AG04450 (cell line): ENCODE results near the gene ITIH5. TPM values are rescaled to one million over a fixed set of nuclear protein-coding genes. Genes with fewer than 3 reads are reported as not detected.

Source experiments
- CTCF ChIA-PET: fragments of 300-600, 350-600 bp; formaldehyde crosslinking; extraction: SDS; loops from one replicate; lab custom pipeline; 2022; ENCODE audit warnings: antibody characterized with exemption, inconsistent platforms; lab: Charles Lee
- POLR2A ChIA-PET: fragments of 350-600 bp; formaldehyde crosslinking; extraction: SDS; loops from one replicate; lab custom pipeline; 2021; ENCODE audit warnings: antibody characterized with exemption, inconsistent platforms; lab: Yijun Ruan, JAX
- DNase-seq: peaks from one replicate; pipeline ENCODE4 v3.0.0-alpha.2; 2011; ENCODE audit warnings: low read depth, low spot score
- H3K27ac ChIP-seq: one replicate; pipeline ENCODE4 v1.5.1; 2012; ENCODE audit warnings: low read depth, low read length, control low read depth
- H3K27me3 ChIP-seq: one replicate; pipeline ENCODE4 v1.6.0; 2012; ENCODE audit warnings: low read length; ENCODE audit not compliant: control insufficient read depth, insufficient read depth
- H3K4me3 ChIP-seq: 2 replicates; pipeline ENCODE4 v1.5.1; 2011; ENCODE audit warnings: mild to moderate bottlenecking, low read depth, low read length, control low read depth
- H3K9me3 ChIP-seq: 2 replicates; pipeline ENCODE4 v1.5.1; 2012; ENCODE audit warnings: low read length; ENCODE audit not compliant: control insufficient read depth, insufficient read depth
- CTCF ChIP-seq: IDR thresholded peaks from 2 replicates; pipeline ENCODE4 v1.5.1; 2011; ENCODE audit warnings: low read depth, low read length, control low read depth, inconsistent platforms
- polyA plus RNA-seq: library from polyadenylated mRNA; depleted of rRNA; stranded (reverse); fragments of >200 nt; gene quantifications from 2 replicates; pipeline ENCODE4 v1.2.3, GENCODE V29; 2011

The ITIH5 gene
- polyA plus RNA-seq, 1 experiment, result 0.11 TPM

- Histone ChIP-seq H3K27ac (no peak overlapping the region), H3K9me3 (no peaks in the 10 kb centered on the region), H3K27me3 (no peaks in the 10 kb centered on the region), H3K4me3 (no peak overlapping the region)
- no peak for TF ChIP-seq CTCF
- POLR2A ChIA-PET, result no interaction called here
- DNase-seq, result no peak
- CTCF ChIA-PET, result no interaction called here
These were observed 148.1 kb downstream of the ITIH5 start for GRCh38 chr10:7518693-7519092.

GRCh38 chr10:7515439-7515838, 151.3 kb downstream of the ITIH5 start:
- no peak for DNase-seq
- ChIA-PET CTCF (interaction anchor here (1.4 kb wide), 1 partner anchor 10 kb away, joined by 8 read pairs; no protein-coding TSS in a partner anchor), POLR2A (no interaction called here)
- no peak for TF ChIP-seq CTCF
- Histone ChIP-seq H3K9me3 (no peaks in the 10 kb centered on the region), H3K27me3 (no peaks in the 10 kb centered on the region), H3K4me3 (no peak overlapping the region), H3K27ac (no peak overlapping the region)

- Histone ChIP-seq H3K27me3 (no peaks in the 10 kb centered on the region), H3K9me3 (no peaks in the 10 kb centered on the region), H3K27ac (no peak overlapping the region), H3K4me3 (no peak overlapping the region)
- TF ChIP-seq CTCF, result no peak
- DNase-seq, result no peak
- CTCF ChIA-PET, result interaction anchor here (0.6 to 1.2 kb wide), 2 partner anchors 11 to 138 kb away, joined by 3 to 5 read pairs; no protein-coding TSS in a partner anchor
- POLR2A ChIA-PET, result no interaction called here
These were observed 152.8 kb downstream of the ITIH5 start for GRCh38 chr10:7513936-7514335.

GRCh38 chr10:7513455-7513854, 153.3 kb downstream of the ITIH5 start:
- Histone ChIP-seq H3K4me3 (no peak overlapping the region), H3K27ac (no peak overlapping the region), H3K27me3 (no peaks in the 10 kb centered on the region), H3K9me3 (peaks cover under 1% of the 10 kb centered on the region; the same call in 1 of the 2 replicates)
- ChIA-PET POLR2A (no interaction called here), CTCF (interaction anchor here (1.2 kb wide), 1 partner anchor 12 kb away, joined by 5 read pairs; no protein-coding TSS in a partner anchor)
- TF ChIP-seq CTCF, result no peak
- DNase-seq, result no peak

GRCh38 chr10:7512487-7512886, 154.3 kb downstream of the ITIH5 start:
- no peak overlapping the region for H3K4me3 ChIP-seq
- TF ChIP-seq CTCF, result no peak
- no peak overlapping the region for H3K27ac ChIP-seq
- peaks cover 9% of the 10 kb centered on the region; the same call in 1 of the 2 replicates for H3K9me3 ChIP-seq
- ChIA-PET POLR2A (no interaction called here), CTCF (interaction anchor here (1.0 to 1.4 kb wide), 2 partner anchors 13 to 175 kb away, joined by 3 to 4 read pairs; no protein-coding TSS in a partner anchor)
- DNase-seq, result no peak
- H3K27me3 ChIP-seq, result no peaks in the 10 kb centered on the region
